Peyer's patch (tissue), 4 donors: ENCODE results near the gene JPT1. TPM values are rescaled to one million over a fixed set of nuclear protein-coding genes. Genes with fewer than 3 reads are reported as not detected.

Experiments used
- DNase-seq, 3 donors: peaks; one replicate each; pipeline ENCODE4 v3.0.0-alpha.2; 2017 to 2019
- H3K27ac ChIP-seq, 4 donors: fragments of 200-600 bp; sonication (generic); one replicate each; pipeline ENCODE4 v1.5.1; 2016 to 2019
- H3K27me3 ChIP-seq, 2 donors: fragments of 200-600 bp; sonication (generic); one replicate each; pipeline ENCODE4 v1.5.1; 2019
- H3K36me3 ChIP-seq, 3 donors: fragments of 200-600 bp; sonication (generic); one replicate each; pipeline ENCODE4 v1.5.1; 2016 to 2019
- H3K4me1 ChIP-seq, 4 donors: fragments of 200-600 bp; sonication (generic); one replicate each; pipeline ENCODE4 v1.5.1; 2016 to 2019
- H3K4me3 ChIP-seq, 4 donors: fragments of 200-600 bp; sonication (generic); 1 replicate in 3 of 4; 2 replicates in 1 of 4; pipeline ENCODE4 v1.5.1; 2016 to 2019; ENCODE audit warnings: mild to moderate bottlenecking in 1 of 4
- H3K9me3 ChIP-seq, 4 donors: fragments of 200-600 bp; sonication (generic); one replicate each; pipeline ENCODE4 v1.5.1; 2016 to 2019; ENCODE audit warnings: mild to moderate bottlenecking in 1 of 4
- POLR2A ChIP-seq, 2 donors: fragments of 450-650 bp; IDR thresholded peaks; one replicate each; pipeline ENCODE4 v1.5.1; 2017; ENCODE audit warnings: antibody characterized with exemption in 2 of 2, mild to moderate bottlenecking in 2 of 2, moderate library complexity in 2 of 2
- total RNA-seq, 4 donors: library from RNA; depleted of rRNA; stranded (reverse); fragments of >200 nt; gene quantifications; one replicate each; pipeline ENCODE4 v1.1.0, GENCODE V29; 2016
- TF ChIP-seq, protein P1 (sequence below), 6 experiments: fragments of 450-650 bp in 4 of 6; fragments of 200-600 bp in 2 of 6; sonication (generic) in 1 of 6; IDR thresholded peaks; one replicate each; pipeline ENCODE4 v1.5.1; 2017 to 2019; ENCODE audit warnings: antibody characterized with exemption in 6 of 6, mild to moderate bottlenecking in 3 of 6, moderate library complexity in 1 of 6

JPT1 gene
- total RNA-seq, 4 donors from 2014 or later = 132 to 261 (median 202) TPM

DNA sequence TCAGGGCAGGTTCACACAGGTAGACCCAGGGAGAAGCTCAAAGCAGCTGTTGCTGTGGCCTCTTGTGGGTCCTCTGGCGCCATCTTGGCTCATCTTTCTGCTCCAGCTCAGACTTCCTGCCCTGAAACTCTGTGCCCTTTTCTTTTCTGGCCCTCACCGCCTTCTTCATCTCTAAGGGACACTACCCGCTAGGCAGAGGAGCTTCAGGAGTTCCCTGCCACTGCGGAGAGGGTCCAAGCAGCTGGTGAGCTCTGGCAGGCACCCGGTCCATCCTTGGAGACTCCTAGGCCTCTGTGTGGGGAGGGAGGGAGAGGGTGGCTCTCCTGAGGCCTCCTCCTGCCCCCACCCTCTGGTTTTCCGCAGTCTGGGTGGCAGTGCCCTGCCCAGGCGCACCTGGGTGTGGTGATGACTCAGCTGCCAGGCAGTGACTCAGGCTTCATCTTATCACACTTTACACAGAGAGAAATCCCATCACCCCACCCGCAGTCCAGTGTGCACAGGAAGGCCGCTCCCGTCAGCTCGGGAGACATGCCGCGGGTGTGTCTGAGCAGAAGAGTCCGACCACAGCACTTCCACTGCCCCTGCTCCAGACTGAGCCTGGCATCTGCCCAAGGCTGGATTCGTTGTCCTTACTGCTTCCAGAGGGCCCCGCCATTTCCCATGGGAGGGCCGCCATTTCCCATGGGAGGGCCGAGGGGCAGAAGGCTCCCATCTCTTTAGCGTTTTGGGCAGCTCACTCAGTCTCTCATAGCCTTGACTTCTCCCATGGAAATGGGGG is 30.1 kb downstream of the JPT1 start:
- Histone ChIP-seq H3K9me3 (no peaks in the 10 kb centered on the region), H3K4me1 (peaks cover 5 to 48% (median 17%) of the 10 kb centered on the region in 4 donors), H3K4me3 (peak overlapping the region in 1 of 4 donors; percentile 5), H3K36me3 (peaks cover 0 to 7% (median 0%) of the 10 kb centered on the region in 3 donors), H3K27me3 (no peaks in the 10 kb centered on the region), H3K27ac (peak overlapping the region; percentile 2 to 89 (median 82))
- peak in 2 of 3 donors; percentile 95 to 96 for DNase-seq
- peak; percentile 56 to 88 for TF ChIP-seq POLR2A (IDR thresholded peaks at IDR 0.05)
- TF ChIP-seq, protein P1, sequence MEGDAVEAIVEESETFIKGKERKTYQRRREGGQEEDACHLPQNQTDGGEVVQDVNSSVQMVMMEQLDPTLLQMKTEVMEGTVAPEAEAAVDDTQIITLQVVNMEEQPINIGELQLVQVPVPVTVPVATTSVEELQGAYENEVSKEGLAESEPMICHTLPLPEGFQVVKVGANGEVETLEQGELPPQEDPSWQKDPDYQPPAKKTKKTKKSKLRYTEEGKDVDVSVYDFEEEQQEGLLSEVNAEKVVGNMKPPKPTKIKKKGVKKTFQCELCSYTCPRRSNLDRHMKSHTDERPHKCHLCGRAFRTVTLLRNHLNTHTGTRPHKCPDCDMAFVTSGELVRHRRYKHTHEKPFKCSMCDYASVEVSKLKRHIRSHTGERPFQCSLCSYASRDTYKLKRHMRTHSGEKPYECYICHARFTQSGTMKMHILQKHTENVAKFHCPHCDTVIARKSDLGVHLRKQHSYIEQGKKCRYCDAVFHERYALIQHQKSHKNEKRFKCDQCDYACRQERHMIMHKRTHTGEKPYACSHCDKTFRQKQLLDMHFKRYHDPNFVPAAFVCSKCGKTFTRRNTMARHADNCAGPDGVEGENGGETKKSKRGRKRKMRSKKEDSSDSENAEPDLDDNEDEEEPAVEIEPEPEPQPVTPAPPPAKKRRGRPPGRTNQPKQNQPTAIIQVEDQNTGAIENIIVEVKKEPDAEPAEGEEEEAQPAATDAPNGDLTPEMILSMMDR (IDR thresholded peaks at IDR 0.05) = no peak

DNA sequence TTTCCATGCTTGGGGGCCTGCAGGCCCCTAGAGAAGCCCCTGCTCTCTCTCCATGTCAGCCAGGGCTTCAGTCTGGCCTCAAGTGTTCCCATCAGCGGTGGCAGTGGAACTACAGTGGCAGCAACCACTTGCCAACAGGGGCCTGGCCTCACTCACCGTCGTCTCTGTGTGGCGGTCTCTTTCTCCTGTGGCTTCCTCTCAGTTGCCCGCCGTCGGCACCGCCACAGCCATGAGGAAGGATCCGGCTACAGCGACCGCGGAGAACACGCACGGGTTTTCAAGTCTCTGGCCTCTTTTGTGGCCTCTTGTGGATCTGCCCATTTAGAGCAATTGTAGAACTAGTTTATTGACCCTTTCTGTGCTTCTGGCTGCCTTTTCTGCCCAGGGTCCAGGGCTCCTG is 36.0 kb downstream of the JPT1 start:
- Histone ChIP-seq H3K4me1 (peaks cover 5 to 35% (median 9%) of the 10 kb centered on the region in 4 donors), H3K27ac (peak overlapping the region in 3 of 4 donors; percentile 70 to 97 (median 90))

DNA sequence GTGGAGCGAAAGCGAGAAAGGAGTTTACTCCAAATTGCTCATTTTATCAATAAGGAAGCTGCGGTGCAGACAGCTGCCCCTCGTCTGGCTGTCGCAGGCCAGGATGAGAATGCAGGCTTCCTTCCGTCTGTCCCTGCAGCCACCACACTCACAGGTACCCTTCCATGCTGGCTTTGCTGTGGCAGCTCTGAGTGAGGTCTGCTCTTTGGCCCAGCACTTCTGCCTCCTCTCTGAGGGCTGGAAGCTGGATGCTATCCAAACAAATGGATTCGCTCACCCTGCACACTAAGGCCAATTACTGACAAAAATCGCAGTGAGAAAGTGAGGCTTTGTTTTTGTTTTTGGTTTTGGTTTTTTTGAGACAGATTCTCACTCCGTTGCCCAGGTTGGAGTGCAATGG is 37.6 kb downstream of the JPT1 start:
- H3K9me3 ChIP-seq = no peaks in the 10 kb centered on the region
- peaks cover 5 to 27% (median 9%) of the 10 kb centered on the region in 4 donors for H3K4me1 ChIP-seq
- TF ChIP-seq POLR2A (IDR thresholded peaks at IDR 0.05) = no peak
- TF ChIP-seq, protein P1 (IDR thresholded peaks at IDR 0.05) = no peak
- no peak for DNase-seq
- H3K27me3 ChIP-seq = no peaks in the 10 kb centered on the region
- no peak overlapping the region for H3K4me3 ChIP-seq
- peak overlapping the region in 1 of 4 donors; percentile 13 for H3K27ac ChIP-seq
- H3K36me3 ChIP-seq = peaks cover 0 to 7% (median 0%) of the 10 kb centered on the region in 3 donors

More for the DNA sequence above, 36.0 kb downstream of the JPT1 start:
- no peak for DNase-seq
- Histone ChIP-seq H3K4me3 (no peak overlapping the region), H3K27me3 (no peaks in the 10 kb centered on the region), H3K36me3 (peaks cover 0 to 7% (median 0%) of the 10 kb centered on the region in 3 donors), H3K9me3 (no peaks in the 10 kb centered on the region)
- TF ChIP-seq, protein P1 (IDR thresholded peaks at IDR 0.05) = no peak
- TF ChIP-seq POLR2A (IDR thresholded peaks at IDR 0.05) = no peak

DNA sequence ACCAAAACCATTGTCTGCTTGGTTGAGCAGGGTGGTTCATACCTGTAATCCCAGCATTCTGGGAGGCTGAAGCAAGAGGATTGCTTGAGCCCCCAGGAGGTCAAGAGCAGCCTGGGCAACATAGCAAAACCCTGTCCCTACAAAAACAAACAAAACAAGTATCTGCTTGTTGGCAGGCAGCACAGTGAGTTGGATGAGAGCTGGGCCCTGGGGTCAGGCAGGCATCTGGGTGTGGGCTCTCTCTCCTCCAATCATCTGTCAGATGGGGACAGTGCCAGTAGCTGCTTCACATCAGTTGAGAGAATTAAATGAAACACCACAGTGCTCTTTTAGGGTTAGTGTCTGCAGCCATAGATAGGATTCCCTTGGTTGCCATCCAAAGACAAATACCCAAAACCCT is 38.8 kb downstream of the JPT1 start:
- Histone ChIP-seq H3K27ac (no peak overlapping the region), H3K9me3 (no peaks in the 10 kb centered on the region), H3K4me3 (no peak overlapping the region), H3K27me3 (no peaks in the 10 kb centered on the region), H3K4me1 (peaks cover 5 to 37% (median 9%) of the 10 kb centered on the region in 4 donors), H3K36me3 (no peaks in the 10 kb centered on the region)
- TF ChIP-seq, protein P1 (IDR thresholded peaks at IDR 0.05) = no peak
- TF ChIP-seq POLR2A (IDR thresholded peaks at IDR 0.05) = no peak
- no peak for DNase-seq

DNA sequence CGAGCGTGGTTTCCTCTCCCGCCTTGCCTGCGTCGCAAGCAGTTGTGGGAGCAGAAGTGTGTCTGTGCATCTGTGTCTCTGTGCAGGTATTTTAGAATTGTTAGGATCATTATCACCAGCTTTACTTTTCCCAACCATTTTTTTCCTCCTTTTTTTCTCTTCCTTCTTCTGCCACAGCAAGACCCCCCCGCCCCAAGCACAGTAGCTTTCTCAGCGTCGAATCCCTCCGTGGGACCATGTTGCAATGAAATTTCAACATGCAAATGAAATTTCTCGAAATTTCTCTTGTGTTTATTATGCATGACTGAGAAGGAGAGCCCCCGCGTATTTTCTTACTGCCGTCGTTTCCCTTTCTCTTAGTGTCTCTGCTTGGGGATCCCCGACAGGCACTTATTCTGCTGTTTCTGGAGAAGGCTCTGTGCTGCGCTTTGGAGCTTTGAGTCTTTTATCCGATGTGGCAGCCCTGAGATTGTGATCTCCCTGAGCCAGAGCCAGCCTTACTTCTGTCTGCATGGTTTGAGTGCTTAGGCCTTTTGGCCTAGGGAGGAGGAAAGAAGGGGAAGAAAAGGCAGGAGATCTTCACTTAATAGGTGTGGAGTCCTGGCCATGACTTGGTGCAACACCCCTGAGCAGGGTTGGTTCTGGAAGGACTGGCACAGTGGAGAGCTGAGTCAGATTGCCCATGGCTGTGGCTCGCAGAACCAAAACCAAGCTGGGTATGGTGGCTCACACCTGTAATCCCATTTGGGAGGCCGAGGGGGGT is 39.6 kb downstream of the JPT1 start:
- peak overlapping the region; percentile 85 to 88 (median 86) for H3K27ac ChIP-seq
- H3K4me1 ChIP-seq = peaks cover 5 to 34% (median 9%) of the 10 kb centered on the region in 4 donors
- peak in 1 of 3 donors; percentile 45 for DNase-seq

More for the DNA sequence above, 39.6 kb downstream of the JPT1 start:
- Histone ChIP-seq H3K9me3 (no peaks in the 10 kb centered on the region), H3K4me3 (peak overlapping the region; percentile 39 to 64 (median 54)), H3K27me3 (no peaks in the 10 kb centered on the region), H3K36me3 (no peaks in the 10 kb centered on the region)
- TF ChIP-seq, protein P1 (IDR thresholded peaks at IDR 0.05) = no peak
- TF ChIP-seq POLR2A (IDR thresholded peaks at IDR 0.05) = no peak
